Measurements from ENCODE around the gene RSBN1L. TPM values are rescaled to one million over a fixed set of nuclear protein-coding genes. Genes with fewer than 3 reads are reported as not detected.

RSBN1L gene
- total RNA-seq, 1 donor from 2014 or later: 9.4 TPM

GRCh38 chr7:77796960-77797359 lies 100.7 kb downstream of the RSBN1L start:
- intact Hi-C loops (cut with DNase I): no loop called here

GRCh38 chr7:77797734-77798393 lies 101.6 kb downstream of the RSBN1L start:
- DNase-seq (ENCODE audit: low spot score): no peak
- intact Hi-C loops (cut with DNase I): loop anchor here (2.0 kb wide), 1 partner anchor 101 kb away; the partner anchor contains the start of gene RSBN1L

More at GRCh38 chr7:77796960-77797359, 100.7 kb downstream of the RSBN1L start:
- DNase-seq (ENCODE audit: low spot score): no peak

- peak; percentile 99 for DNase-seq (ENCODE audit: low spot score)
- intact Hi-C loops (cut with DNase I): loop anchor here (2.0 kb wide), 1 partner anchor 102 kb away; the partner anchor contains the start of gene RSBN1L
Observed at GRCh38 chr7:77798394-77799077, 102.3 kb downstream of the RSBN1L start, which contains the start of the genes PHTF2 and TMEM60. Gene PHTF2, plus strand, starts transcription at chr7:77798773. Gene TMEM60, minus strand, starts transcription at chr7:77798434. Its CDS starts 4,061 bp downstream, at chr7:77794373.

GRCh38 chr7:77799078-77799964 lies 103.1 kb downstream of the RSBN1L start:
- intact Hi-C loops (cut with DNase I): loop anchor here (2.0 kb wide), 1 partner anchor 103 kb away; the partner anchor contains the start of gene RSBN1L

GRCh38 chr7:77800158-77800557 lies 103.9 kb downstream of the RSBN1L start:
- DNase-seq (ENCODE audit: low spot score): no peak
- intact Hi-C loops (cut with DNase I): no loop called here

More at GRCh38 chr7:77799078-77799964, 103.1 kb downstream of the RSBN1L start:
- no peak for DNase-seq (ENCODE audit: low spot score)

- DNase-seq (ENCODE audit: low spot score): no peak
- intact Hi-C loops (cut with DNase I): no loop called here
Observed at GRCh38 chr7:77800730-77801129, 104.5 kb downstream of the RSBN1L start.

- DNase-seq (ENCODE audit: low spot score): no peak
- intact Hi-C loops (cut with DNase I): no loop called here
Observed at GRCh38 chr7:77802557-77803405, 106.5 kb downstream of the RSBN1L start.

- intact Hi-C loops (cut with DNase I): no loop called here
- no peak for DNase-seq (ENCODE audit: low spot score)
Observed at GRCh38 chr7:77806425-77806824, 110.2 kb downstream of the RSBN1L start.

GRCh38 chr7:77808517-77808916 lies 112.3 kb downstream of the RSBN1L start:
- no peak for DNase-seq (ENCODE audit: low spot score)
- intact Hi-C loops (cut with DNase I): no loop called here

GRCh38 chr7:77811516-77812289 lies 115.4 kb downstream of the RSBN1L start:
- DNase-seq (ENCODE audit: low spot score): no peak
- intact Hi-C loops (cut with DNase I): no loop called here

GRCh38 chr7:77812290-77812685 lies 116.0 kb downstream of the RSBN1L start:
- no peak for DNase-seq (ENCODE audit: low spot score)
- intact Hi-C loops (cut with DNase I): no loop called here

- intact Hi-C loops (cut with DNase I): no loop called here
- no peak for DNase-seq (ENCODE audit: low spot score)
Observed at GRCh38 chr7:77813180-77813579, 116.9 kb downstream of the RSBN1L start.

- intact Hi-C loops (cut with DNase I): no loop called here
- DNase-seq (ENCODE audit: low spot score): no peak
Observed at GRCh38 chr7:77819021-77819420, 122.8 kb downstream of the RSBN1L start.

- intact Hi-C loops (cut with DNase I): no loop called here
- no peak for DNase-seq (ENCODE audit: low spot score)
Observed at GRCh38 chr7:77820967-77821366, 124.7 kb downstream of the RSBN1L start.

- no peak for DNase-seq (ENCODE audit: low spot score)
- intact Hi-C loops (cut with DNase I): no loop called here
Observed at GRCh38 chr7:77822269-77822668, 126.0 kb downstream of the RSBN1L start.

GRCh38 chr7:77823787-77824186 lies 127.5 kb downstream of the RSBN1L start:
- intact Hi-C loops (cut with DNase I): no loop called here
- no peak for DNase-seq (ENCODE audit: low spot score)

GRCh38 chr7:77824636-77825035 lies 128.4 kb downstream of the RSBN1L start:
- intact Hi-C loops (cut with DNase I): no loop called here
- DNase-seq (ENCODE audit: low spot score): no peak

- intact Hi-C loops (cut with DNase I): no loop called here
- no peak for DNase-seq (ENCODE audit: low spot score)
Observed at GRCh38 chr7:77825131-77825530, 128.9 kb downstream of the RSBN1L start.
